HG03175 (cell line): ENCODE data around the gene STX17.
A peak's percentile ranks its signal among the peaks of the same experiment; 100 is the strongest.
"Not testable (repeated sequence)": the region's sequence is repeated elsewhere in the genome, so short reads cannot be mapped to it uniquely, and the experiment has no call there.

Experiments
- ATAC-seq: cut with Tn5 transposase; IDR thresholded peaks from one replicate; pipeline ENCODE4 v1.9.1; 2021; ENCODE audit warnings: mild to moderate bottlenecking, moderate library complexity; ENCODE audit not compliant: unreplicated experiment

Gene STX17

DNA sequence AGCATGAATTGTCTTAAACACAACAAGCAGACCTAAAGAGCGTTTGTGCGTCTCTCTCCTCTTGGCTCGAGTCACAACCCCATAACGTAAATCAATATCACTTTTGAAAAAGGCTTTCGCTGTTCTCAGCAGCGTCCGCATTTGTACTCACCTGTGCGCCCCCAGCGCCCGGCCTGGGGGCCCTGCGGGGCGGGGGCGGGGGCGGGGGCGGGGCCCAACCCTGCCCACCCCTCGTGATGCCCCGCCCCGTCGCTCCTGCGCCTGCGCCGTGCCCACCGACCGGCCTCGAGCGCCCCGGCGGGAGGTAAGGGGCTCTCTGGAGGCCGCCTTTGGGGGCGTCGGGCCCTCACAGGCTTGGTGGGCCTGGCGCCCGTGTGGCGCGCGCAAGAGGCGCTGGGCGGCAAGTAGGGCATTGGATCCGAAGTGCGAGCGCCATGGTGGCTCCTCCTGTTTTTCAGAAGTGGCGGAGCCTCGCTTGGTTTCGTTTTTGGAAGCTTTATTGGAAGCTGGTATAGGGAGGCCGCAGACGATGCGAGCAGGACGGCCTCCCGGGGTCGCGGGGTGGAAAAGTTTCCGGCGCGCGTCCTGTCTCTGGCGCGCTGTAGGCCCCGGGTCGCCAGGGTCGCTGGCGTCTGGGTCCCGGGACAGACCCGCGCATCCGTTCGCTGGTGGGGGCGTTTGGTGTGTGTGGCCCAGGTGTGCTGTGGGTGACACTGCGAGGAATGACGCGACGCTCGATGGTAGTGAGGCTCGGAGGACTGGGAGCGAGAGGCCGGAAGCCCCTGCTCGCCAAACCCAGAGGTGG, at the start of gene STX17:
TSS of gene STX17 (plus strand) at position 252 of the 805 bp plus-strand sequence. CDS start 8,586 bp downstream, outside the sequence.
- peak; percentile 88 for ATAC-seq

DNA sequence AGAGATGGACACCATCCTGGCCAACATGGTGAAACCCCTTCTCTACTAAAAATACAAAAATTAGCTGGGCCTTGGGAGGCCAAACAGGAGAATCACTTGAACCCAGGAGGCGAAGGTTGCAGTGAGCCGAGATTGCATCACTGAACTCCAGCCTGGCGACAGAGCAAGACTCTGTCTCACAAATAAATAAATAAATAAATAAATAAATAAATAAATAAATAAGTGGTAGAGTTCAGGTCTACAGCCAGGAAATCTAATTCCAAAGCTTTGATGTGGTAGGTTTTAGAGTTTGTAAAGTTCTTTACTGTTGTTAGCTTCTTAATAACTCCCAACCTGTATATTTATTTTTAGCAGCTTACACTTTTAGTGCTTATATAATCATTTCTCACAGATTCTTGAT, 48.9 kb upstream of the STX17 start:
- ATAC-seq = not testable (repeated sequence)

DNA sequence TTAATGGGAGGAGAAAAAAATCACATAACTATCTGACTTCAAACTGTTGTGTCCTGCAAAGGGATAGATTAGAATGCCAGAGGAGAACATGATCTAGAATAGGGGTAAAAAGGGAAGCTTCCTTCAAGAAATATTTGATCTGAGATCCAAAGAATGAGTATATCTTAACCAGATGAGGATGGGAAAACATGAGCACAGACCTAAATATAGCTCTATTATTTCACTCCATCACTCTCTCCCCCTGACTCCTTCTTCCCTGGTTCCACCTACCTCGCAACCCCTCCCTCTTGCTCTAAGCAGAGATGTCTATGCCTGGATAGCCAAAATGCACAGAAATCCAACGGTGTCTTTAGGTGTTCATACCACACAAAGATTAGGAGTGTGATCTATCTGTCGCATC, 48.4 kb upstream of the STX17 start:
- no peak for ATAC-seq

DNA sequence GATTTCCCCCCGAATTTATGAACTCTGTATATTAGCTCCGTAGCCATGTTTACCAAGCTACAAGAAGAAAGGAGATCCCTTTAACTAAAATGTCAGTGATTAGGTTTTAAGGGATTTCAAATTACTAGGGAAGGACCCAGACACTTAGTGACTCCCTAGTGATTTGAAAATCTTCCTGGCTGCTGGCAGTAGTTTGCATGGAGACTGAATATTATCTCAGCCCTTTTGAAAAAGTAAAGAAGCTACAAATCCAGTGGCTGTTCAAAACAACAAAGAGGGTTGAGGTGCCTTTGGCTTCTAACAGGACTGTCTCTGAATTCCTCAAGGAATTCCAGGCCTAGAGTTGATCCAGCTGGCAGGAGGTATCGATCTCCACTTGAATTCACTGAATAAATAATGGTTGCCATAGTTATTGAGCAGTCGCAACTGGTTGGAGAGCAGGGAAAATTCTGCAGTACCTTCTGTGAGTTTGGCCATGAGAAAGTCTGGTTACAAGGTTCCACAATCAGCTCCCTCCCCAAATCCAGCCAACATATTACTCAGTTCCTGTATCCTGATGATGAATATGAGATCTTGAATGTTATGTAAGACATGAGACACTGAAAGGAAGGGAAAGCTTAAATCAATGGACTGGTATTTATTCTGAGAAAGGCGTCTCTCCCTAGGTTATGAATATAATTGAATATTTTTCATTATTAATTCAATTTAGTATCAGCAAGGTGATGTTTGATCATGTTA, 47.0 kb upstream of the STX17 start:
- ATAC-seq = no peak

DNA sequence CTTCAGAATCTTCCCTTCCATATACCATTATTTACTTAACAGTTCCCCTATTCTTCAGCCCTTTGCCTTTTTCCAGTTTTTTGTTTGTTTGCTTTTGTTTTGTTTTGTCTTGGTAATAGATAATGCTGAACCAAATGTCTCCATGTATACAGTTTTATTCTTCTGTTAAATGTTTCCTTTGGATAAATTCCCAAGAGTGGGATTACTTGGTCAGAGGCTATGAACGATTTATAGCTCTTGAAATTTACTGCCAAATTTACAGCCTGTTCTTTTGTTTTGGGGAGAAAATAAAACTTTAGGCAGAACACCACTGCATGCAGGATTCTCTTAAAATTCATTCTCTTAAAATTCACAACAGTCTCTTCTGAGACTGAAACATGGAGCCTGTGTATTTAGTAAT, 46.2 kb upstream of the STX17 start:
- no peak for ATAC-seq

DNA sequence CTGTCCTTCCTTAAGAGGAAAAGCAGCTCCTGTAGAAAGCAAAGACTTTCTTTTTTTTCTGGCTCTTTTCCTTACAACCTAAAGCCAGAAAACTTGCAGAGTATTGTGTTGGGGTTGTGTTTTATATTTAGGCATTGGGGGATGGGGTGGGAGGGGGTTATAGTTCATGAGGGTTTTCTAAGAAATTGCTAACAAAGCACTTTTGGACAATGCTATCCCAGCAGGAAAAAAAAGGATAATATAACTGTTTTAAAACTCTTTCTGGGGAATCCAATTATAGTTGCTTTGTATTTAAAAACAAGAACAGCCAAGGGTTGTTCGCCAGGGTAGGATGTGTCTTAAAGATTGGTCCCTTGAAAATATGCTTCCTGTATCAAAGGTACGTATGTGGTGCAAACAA, 42.5 kb upstream of the STX17 start:
- ATAC-seq = no peak

DNA sequence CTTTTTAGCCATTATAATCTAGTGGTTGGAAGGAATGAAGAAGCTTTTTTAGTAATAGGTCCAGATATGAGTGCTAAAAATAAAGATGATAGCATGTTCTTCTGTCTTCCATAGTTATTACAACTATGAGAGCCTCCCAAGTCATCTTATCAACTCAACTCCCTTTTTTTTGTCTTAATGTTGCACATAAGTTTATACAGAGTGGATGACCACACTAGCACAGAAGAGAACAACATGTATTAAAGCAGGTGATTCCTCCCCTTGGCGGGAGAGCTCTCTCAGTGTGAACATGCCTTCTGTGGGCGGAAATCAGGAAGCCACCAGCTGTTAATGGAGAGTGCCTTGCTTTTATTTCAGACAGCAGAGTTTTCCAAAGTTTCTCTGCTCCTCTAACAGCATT, 40.1 kb upstream of the STX17 start:
- ATAC-seq = no peak

DNA sequence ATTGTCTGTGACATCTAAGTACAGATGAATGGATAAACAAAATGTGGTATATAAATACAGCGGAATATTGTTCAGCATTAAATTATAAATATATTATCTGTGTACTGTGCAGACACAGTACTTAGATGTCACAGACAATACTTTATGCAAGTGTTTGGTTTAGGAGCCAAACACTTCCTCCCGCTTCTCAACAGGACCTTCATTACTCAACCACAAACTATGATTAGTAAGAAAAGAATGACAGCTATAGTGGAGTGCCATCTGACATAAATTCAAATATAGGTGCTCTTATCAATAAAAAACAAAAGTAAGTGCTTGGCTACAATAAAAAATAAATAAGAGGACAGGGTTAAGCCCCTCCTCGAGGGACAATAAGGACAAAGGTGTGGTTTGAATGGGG, 38.9 kb upstream of the STX17 start:
- no peak for ATAC-seq

DNA sequence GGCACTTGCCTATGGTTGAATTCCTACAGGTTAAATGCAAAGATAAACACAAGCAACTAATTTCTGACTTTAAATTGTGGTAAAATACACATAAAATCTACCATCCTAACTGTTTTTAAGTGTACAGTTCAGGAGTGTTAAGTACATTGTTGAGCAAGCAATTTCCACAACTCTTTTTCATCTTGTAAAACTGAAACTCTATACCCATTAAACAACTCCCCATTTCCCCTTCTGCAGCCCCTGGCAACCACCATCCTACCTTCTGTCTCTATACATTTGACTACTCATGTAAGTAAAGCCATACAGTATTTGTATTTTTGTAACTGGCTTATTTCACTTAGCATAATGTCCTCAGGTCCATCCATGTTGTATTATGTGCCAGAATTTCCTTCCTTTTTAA, 38.5 kb upstream of the STX17 start:
- ATAC-seq = peak; percentile 68

DNA sequence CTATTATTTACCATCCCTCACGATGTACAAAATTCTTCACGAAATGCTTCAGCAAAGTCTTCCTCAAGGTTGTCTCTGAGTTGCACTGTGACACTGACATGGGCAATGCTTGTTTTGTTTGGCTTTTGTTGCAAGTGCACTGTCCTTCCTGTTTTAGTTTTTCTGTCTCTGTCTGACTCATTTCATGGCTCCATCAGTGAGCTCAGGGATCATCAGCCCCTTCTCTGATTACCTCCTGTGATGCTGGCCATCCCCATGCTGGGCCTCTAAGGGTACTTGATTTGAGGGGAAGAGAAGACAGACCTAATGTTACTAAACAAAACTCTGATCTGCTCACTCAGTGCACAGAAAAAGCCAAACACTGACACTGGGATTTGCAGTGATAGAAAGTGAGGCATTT, 37.6 kb upstream of the STX17 start:
- ATAC-seq = peak; percentile 77

DNA sequence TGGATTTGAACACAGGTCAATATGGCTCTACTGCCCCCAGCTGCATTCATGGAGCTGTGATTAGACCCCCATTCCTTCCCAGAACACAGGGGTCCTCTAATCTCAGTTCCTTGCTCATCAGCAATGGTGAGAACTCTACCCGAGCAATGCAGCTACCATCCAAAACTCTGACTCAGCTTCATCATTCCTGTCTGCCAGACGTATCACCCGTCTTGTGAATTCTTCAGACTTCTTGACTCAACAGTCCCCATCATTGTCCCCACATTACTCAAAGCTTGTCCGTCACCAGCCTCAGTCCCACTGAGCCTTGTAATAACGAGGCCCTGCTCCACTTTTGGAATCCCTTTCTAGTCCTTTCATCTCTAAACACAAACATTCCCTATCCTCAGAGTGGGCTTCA, 36.3 kb upstream of the STX17 start:
- ATAC-seq = no peak

DNA sequence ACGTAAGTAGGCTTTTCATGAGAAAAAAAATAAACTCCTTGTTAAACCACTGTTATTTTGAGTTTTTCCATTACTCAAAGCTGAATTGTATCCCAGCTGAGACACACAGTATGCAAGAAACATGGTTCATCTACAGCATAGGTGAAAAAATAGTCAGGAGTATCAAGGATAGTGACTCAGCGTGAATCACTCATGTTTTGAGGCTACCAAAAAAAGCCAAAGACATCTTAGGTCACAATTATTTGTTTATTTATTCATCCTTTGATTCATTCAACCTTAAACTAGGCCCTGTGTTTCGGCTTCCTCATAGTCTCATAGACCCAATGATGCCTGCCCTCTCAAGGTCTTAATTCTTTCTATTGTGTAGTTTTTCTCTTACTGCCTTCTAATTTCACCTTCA, 32.9 kb upstream of the STX17 start:
- no peak for ATAC-seq

DNA sequence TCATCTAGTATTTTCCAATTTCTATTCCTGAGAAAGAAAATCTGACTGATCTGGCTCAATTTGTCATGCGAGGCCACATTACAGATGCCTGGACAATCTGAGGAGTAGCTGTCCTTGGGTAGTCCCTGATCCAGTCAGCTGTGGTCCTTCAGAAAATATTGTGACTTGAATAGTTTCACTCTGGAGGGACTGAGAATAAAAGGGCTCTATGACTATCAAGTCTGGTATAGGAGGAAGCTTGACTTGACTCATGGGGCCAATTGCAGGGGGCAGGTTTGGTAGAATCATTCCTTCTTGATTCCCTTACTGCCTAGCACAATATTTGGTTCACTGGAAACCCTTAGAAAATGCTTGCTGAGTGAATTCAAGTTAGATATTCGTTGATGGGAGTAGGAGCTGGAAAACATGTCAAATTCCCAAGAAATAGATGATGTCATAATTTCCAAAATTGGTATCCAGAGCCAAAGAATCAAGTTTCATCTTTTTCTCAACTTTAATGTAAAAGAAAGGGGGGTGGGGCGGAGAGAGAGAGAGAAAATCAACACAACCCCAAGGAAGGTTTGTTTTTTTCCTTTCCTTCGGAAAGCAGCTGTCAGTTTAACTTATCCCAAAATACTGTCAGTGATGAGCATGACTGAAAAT, 32.4 kb upstream of the STX17 start:
- ATAC-seq = no peak

DNA sequence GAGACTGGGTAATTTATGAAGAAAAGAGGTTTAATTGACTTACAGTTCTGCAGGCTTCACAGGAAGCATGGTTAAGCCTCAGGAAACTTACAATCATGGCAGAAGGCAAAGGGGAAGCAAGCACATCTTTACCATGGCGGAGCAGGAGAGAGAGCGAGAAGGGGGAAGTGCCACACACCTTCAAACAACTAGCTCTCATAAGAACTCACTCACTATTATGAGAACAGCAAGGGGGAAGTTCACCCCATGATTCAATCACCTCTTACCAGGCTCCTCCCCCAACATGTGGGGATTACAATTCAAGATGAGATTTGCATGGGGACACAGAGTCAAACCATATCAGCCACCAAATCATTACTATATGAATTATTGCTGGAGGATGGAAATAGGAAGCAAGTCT, 30.3 kb upstream of the STX17 start:
- ATAC-seq = no peak

DNA sequence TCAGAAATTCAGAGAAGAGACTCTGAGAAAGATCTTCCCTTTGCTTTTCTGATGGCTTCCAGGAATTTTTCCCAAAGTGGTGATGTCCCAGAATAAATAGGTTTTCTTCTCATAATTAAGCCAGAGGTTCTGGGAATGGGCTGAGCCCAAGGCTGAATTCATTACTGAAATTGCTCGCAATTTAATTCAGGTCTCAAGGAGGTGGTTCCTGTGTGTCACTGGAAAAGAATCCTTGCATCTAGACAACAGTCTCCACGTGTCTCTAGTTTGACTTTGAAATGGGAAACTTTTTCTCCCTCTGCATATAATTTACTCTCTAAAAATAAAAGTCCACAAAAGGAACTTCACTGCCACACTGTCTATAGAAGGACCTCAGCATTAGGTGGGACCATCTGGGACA, 27.8 kb upstream of the STX17 start:
- ATAC-seq = no peak

DNA sequence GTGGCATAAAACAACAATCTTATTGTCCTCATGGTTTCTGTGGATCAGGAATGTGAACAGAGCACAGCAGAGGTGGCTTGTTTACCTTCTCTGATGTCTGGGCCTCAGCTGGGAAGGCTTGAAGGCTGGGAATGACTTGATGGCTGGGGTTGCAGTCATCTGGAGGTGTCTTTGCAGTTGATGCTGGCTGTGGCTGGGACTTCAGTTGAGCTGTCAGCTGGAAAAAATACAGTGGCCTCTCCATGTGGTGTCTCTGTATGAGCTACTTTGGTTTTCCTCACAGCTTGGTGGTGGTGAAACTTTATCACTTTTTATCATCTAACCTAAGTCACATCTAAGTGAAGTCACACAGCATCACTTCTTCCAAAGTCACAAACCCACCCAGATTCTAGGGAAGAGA, 24.7 kb upstream of the STX17 start:
- ATAC-seq = no peak

DNA sequence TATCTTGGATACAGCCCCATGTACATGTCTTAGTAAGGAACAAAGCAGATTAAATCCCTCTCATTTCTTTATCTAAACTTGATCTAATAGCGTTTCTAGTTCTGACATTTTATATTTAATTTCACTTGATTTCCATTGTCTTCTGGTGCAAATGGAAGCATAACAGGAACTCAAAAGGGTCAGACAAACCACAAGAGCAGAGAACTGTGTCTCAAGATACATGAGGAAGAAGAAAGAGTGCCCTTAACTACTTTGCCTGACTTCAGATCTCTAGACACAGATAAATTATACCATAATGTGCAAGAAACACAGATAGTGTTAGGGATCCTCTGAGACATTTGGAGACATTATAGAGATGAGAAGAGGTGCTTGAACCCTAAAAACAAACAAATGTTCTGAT, 20.7 kb upstream of the STX17 start:
- ATAC-seq = no peak

DNA sequence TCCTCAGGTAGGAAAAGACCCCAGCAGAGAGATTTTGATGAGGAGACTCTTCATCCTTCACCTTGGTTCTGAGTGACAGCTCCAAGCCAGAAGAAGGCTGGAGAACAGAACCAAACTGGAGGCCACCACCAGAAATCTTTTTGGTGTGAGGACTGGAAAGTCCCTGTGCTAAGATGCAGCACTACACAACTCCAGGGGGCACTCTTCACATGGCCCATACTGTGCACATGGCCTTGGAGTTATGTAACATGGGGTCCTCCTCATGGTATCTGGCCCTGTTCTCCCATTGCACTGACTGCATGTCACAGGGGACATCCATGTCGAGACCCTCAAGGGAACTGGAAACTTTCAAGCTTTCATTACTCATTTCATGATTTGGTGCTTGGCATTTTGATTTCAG, 17.3 kb upstream of the STX17 start:
- ATAC-seq = no peak

DNA sequence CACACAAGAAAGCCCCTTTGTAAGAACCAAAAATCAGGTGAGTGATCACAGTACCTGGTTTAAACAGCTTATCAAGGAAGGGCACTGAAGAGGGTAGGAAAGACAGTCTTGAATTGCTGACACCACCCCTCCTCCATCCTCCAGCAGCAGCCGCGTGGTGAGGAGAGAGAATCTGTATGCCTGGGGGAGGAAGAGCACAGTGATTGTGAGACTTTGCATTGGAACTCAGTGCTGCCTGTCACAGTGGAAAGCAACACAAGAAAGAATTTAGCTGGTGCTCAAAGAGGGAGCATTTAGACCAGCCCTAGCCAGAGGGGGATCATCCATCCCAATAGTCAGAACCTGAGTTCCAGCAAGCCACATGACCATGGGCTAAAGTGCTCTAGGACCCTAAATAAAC, 11.6 kb upstream of the STX17 start:
- ATAC-seq = no peak

DNA sequence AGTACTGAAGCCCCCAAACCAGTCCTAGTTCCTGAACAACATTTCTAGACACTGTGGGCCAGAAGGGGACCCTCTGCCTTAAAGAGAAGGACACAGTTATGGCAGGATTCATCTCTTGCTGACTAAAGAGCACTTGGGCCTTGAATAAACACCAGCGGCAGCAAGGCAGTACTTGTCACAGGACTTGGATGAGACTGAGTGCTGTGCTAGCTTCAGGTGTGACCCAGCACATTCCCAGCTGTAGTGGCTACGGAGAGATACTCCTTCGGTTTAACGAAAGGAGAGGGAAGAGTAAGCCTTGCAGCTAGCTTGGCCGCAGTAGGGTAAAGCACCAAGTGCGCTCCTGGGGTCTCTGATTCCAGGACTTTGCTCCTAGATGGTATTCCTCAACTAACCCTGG, 10.9 kb upstream of the STX17 start:
- no peak for ATAC-seq

DNA sequence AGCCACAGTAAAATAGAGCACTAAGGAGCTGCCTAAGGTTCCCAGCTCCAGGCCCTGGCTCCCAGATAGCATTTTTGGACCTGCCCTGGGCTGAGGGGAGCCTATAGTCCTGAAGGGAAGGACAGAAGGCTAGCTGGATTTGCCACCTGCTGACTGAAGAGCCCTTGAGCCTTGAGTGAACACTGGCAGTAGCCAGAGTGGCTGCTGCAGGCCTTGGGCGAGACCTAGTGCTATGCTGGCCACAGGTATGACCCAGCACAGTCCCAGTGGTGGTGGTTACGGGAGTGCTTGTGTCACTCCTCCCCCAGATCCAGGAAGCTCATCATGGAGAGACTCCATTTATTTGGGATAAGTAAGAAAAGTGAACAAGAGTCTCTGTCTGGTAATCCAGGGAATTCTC, 10.3 kb upstream of the STX17 start:
- no peak for ATAC-seq

DNA sequence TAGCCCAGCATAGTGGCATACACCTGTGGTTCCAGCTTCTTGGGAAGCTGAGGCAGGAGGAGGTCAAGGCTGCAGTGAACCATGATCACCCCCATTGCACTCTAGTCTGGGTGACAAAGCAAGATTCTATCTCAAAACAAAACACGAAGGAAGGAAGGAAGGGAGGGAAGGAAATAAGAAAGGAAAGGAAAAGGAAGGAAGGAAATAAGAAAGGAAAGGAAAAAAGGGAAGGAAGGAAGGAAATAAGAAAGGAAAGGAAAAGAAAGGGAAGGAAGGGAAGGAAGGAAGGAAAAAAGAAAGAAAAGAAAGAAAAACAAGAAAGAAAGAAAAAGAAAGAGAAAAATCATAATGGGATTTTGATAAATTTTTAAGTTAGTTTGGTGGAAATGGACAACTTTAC, 3.1 kb upstream of the STX17 start:
- ATAC-seq = no peak
